ENCODE measurements around the gene JMJD8.

- TF ChIP-seq, protein P1, sequence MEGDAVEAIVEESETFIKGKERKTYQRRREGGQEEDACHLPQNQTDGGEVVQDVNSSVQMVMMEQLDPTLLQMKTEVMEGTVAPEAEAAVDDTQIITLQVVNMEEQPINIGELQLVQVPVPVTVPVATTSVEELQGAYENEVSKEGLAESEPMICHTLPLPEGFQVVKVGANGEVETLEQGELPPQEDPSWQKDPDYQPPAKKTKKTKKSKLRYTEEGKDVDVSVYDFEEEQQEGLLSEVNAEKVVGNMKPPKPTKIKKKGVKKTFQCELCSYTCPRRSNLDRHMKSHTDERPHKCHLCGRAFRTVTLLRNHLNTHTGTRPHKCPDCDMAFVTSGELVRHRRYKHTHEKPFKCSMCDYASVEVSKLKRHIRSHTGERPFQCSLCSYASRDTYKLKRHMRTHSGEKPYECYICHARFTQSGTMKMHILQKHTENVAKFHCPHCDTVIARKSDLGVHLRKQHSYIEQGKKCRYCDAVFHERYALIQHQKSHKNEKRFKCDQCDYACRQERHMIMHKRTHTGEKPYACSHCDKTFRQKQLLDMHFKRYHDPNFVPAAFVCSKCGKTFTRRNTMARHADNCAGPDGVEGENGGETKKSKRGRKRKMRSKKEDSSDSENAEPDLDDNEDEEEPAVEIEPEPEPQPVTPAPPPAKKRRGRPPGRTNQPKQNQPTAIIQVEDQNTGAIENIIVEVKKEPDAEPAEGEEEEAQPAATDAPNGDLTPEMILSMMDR (conservative IDR thresholded peaks at IDR 0.05 in 1 of 2, IDR thresholded peaks at IDR 0.05 in 1 of 2; ENCODE audit: low read depth in 1 of 2, low read length in 2 of 2), result no peak
- TF ChIP-seq EZH2 (IDR thresholded peaks at IDR 0.05; ENCODE audit: low read length, missing control alignments), result no peak
Observed at GRCh38 chr16:717450-718245, 33.5 kb upstream of the JMJD8 start.
